ENCODE data around the gene MAGIX.

MAGIX gene

DNA sequence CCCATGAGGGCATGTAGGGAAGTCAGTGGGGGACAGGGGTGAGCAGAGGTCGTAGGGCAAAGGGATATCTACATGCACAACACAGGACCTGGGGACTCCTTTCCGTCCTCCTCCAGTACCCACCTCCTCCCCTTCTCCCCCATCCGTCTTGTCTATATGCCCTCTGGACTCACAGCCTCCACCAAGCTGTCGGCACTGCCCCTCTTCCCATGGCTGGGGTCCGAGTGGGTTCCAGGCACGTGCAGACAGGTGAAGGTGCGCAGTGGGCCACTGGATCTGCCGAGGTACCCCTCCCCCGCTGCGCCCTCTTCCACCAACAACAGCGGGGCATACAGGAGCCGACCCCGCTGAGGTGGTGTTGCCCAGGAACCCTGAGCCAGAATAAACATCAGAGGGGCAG lies 42.9 kb downstream of the MAGIX start:
- ATAC-seq (replicated peaks; ENCODE audit: extremely low read depth, poor library complexity, severe bottlenecking) (no peak), DNase-seq (ENCODE audit: low spot score in 2 of 2) (no peak)
- Mint-ChIP-seq H3K36me3 (ENCODE audit: insufficient read depth) (no peaks in the 10 kb centered on the region), H3K27me3 (no peaks in the 10 kb centered on the region), H3K9me3 (no peaks in the 10 kb centered on the region), H3K27ac (ENCODE audit: low read depth) (no peak overlapping the region), H3K4me3 (no peak overlapping the region), H3K4me1 (peaks cover 4% of the 10 kb centered on the region)

DNA sequence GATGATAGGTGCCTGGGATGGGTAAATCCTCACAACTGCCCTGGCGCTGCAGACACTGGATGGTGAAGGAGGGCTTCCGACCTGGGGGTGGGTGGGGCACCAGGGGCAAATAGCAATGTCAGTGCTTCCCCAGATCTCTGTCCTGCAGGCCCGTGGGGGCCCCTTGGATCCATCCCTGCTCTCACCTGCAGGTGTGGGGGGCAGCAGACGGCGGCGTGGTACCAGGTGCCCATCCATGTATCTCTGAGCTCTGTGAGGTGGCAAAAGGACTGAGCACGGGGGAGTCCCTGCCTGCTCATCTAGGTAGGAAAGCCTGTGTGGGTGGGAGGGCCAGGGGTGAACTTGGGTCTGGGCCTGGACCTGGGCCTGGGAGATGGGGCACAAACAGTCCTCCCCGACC lies 44.0 kb downstream of the MAGIX start:
- Mint-ChIP-seq H3K36me3 (ENCODE audit: insufficient read depth) (no peaks in the 10 kb centered on the region), H3K27ac (ENCODE audit: low read depth) (no peak overlapping the region), H3K4me1 (no peaks in the 10 kb centered on the region), H3K4me3 (no peak overlapping the region), H3K9me3 (no peaks in the 10 kb centered on the region), H3K27me3 (no peaks in the 10 kb centered on the region)
- ATAC-seq (replicated peaks; ENCODE audit: extremely low read depth, poor library complexity, severe bottlenecking) (no peak), DNase-seq (ENCODE audit: low spot score in 2 of 2) (no peak)

DNA sequence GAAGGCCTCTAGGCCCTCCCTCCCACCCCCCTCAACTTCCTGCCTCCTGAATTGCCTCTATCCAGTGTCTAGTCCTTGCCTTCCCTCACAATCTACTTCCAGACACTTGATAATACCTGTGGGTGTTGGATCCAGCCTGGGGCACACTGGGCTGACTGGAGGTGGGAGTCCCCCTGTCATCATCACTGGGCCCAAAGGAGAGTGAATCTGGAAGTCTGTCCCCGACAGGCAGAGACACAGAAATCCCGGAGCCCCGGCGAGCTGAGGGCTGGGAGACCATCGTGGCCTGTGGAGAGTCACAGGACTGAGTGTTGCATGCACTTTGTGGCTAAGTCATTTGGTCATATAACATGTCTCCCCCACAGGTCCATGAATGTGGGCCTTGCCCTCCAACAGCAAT lies 45.8 kb downstream of the MAGIX start:
- Mint-ChIP-seq H3K27ac (ENCODE audit: low read depth) (no peak overlapping the region), H3K27me3 (no peaks in the 10 kb centered on the region)

DNA sequence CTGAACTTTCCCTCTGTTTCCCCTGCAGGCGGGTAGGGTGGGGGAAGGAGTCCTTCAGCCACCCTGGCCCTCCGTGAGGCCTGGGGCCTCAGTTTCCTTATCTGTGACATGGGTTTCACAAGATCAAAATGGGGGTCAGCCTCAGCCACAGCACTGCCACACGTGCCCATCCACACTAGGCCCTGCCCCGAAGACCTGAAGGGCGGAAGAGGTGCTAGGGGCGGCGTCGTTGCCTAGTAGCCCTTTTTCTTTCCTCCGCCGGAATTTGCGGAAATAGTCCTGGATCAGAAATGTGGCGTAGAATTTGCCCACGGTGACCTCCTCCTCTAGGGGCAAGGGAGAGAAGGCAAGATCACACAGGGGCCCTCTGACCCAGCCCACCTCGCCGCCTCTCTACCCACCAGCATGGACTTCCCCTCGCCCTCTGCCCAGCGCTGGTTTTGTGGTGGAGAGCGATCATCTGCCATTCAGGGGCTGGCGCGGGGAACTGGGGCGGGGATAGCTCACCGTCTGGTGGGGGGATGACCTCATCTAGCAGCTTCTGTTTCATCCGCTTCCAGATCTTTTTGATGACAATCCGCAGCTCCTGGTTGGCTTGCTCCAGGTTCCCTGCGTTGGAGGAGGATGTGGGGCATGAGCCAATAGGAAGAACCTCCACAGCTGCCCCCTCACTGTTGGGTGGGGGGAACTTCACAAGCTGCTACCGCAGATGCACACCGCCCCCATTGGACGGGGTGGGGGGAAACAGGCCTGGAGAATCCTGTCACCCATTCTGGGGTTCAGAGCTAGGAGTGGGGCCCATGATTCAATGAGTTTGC lies 47.1 kb downstream of the MAGIX start:
- DNase-seq (ENCODE audit: low spot score in 2 of 2) (no peak), ATAC-seq (replicated peaks; ENCODE audit: extremely low read depth, poor library complexity, severe bottlenecking) (no peak)
- no peaks in the 10 kb centered on the region for H3K27me3 Mint-ChIP-seq
- H3K9me3 Mint-ChIP-seq: no peaks in the 10 kb centered on the region
- no peaks in the 10 kb centered on the region for H3K4me1 Mint-ChIP-seq
- no peaks in the 10 kb centered on the region for H3K36me3 Mint-ChIP-seq (ENCODE audit: insufficient read depth)
- no peak overlapping the region for H3K4me3 Mint-ChIP-seq
- no peak overlapping the region for H3K27ac Mint-ChIP-seq (ENCODE audit: low read depth)

More for the DNA sequence above, 45.8 kb downstream of the MAGIX start:
- Mint-ChIP-seq H3K36me3 (ENCODE audit: insufficient read depth) (no peaks in the 10 kb centered on the region), H3K4me1 (no peaks in the 10 kb centered on the region), H3K9me3 (no peaks in the 10 kb centered on the region), H3K4me3 (no peak overlapping the region)
- DNase-seq (ENCODE audit: low spot score in 2 of 2): no peak
- no peak for ATAC-seq (replicated peaks; ENCODE audit: extremely low read depth, poor library complexity, severe bottlenecking)

DNA sequence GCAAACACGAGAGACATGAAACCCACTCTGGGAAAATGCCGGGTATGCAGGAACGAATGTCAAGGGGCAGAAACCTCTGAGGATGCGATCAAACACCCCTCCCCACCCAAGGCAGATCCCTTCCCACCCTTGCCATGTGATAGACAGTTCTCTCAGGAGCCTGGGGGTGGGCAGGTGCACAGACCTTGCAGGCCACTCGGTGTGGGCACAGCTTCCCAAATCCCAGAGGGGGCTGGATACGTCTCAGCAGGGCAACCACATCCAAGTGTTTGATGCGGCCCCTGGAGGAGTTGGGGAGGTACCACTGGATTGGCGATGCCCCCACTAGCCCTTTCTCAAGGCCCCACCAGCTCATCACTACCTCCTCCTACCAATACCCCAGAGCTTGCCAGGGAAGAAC lies 47.8 kb downstream of the MAGIX start:
- Mint-ChIP-seq H3K9me3 (no peaks in the 10 kb centered on the region), H3K4me3 (no peak overlapping the region), H3K27ac (ENCODE audit: low read depth) (no peak overlapping the region), H3K36me3 (ENCODE audit: insufficient read depth) (no peaks in the 10 kb centered on the region), H3K27me3 (no peaks in the 10 kb centered on the region), H3K4me1 (no peaks in the 10 kb centered on the region)
- no peak for DNase-seq (ENCODE audit: low spot score in 2 of 2)
- ATAC-seq (replicated peaks; ENCODE audit: extremely low read depth, poor library complexity, severe bottlenecking): no peak

DNA sequence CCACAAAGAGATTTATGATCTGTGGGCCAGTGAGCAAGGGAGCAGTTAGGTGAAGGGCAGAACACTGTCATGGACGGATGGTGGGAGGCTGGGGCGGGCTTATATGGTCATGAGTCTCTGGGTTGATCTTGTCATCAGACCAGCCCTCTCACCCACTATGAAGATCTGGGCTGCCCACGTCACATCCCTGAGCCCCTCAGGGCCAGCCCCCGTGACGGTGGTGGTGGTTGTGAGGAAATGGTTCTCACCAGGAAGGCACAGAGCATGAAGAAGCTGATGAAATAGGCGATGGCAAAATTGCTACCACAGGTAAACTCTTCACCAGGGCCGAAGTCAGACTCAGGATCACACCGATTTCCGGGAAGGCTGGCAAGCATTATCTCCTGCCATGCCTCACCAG lies 48.5 kb downstream of the MAGIX start:
- H3K4me1 Mint-ChIP-seq: no peaks in the 10 kb centered on the region
- H3K9me3 Mint-ChIP-seq: no peaks in the 10 kb centered on the region
- no peaks in the 10 kb centered on the region for H3K36me3 Mint-ChIP-seq (ENCODE audit: insufficient read depth)
- no peak overlapping the region for H3K4me3 Mint-ChIP-seq
- no peak overlapping the region for H3K27ac Mint-ChIP-seq (ENCODE audit: low read depth)
- ATAC-seq (replicated peaks; ENCODE audit: extremely low read depth, poor library complexity, severe bottlenecking): no peak
- no peak for DNase-seq (ENCODE audit: low spot score in 2 of 2)
- no peaks in the 10 kb centered on the region for H3K27me3 Mint-ChIP-seq

DNA sequence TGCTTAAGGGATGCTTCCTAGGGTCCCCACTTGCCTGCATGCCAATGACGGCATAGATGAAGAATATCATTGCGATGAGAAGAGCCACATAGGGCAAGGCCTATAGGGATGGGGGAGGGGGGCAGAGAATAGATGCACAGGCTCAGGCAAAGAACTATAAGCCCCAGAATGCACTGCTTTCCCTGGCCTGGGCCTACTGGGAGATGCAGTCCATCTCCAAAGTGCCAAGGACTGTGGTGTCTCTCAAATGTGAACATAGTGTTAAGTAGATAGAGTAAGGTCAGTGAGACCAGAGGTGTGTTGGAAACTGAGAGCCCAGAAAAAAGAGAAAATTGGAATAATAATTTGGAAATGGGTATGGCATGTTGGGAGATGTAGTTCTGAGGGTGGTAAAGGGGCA lies 49.7 kb downstream of the MAGIX start:
- H3K36me3 Mint-ChIP-seq (ENCODE audit: insufficient read depth): no peaks in the 10 kb centered on the region
- no peak for DNase-seq (ENCODE audit: low spot score in 2 of 2)
- H3K4me1 Mint-ChIP-seq: no peaks in the 10 kb centered on the region
- no peak for ATAC-seq (replicated peaks; ENCODE audit: extremely low read depth, poor library complexity, severe bottlenecking)
- H3K9me3 Mint-ChIP-seq: no peaks in the 10 kb centered on the region
- no peaks in the 10 kb centered on the region for H3K27me3 Mint-ChIP-seq
- H3K27ac Mint-ChIP-seq (ENCODE audit: low read depth): no peak overlapping the region
- no peak overlapping the region for H3K4me3 Mint-ChIP-seq

DNA sequence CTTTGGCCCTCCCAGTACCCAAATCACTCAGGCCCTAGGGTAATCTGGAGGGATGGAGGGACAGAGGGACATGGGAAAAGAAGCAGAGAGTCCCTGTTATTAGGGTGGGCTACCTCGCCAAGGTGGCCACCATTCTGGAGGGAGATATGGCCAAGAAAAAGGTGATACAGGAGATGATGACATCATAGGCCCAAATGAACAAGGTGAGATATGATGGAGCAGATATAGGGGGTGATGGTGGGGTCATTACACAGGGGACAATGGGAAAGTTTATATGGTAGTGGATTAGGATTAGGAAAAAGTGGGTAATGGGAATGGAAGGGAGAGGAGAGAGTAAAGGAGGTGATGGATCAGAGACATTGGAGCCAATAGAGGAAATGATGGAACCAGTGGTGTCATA lies 50.3 kb downstream of the MAGIX start:
- DNase-seq (ENCODE audit: low spot score in 2 of 2): no peak
- Mint-ChIP-seq H3K4me1 (no peaks in the 10 kb centered on the region), H3K4me3 (no peak overlapping the region), H3K27ac (ENCODE audit: low read depth) (no peak overlapping the region), H3K36me3 (ENCODE audit: insufficient read depth) (no peaks in the 10 kb centered on the region), H3K27me3 (no peaks in the 10 kb centered on the region), H3K9me3 (no peaks in the 10 kb centered on the region)
- no peak for ATAC-seq (replicated peaks; ENCODE audit: extremely low read depth, poor library complexity, severe bottlenecking)

DNA sequence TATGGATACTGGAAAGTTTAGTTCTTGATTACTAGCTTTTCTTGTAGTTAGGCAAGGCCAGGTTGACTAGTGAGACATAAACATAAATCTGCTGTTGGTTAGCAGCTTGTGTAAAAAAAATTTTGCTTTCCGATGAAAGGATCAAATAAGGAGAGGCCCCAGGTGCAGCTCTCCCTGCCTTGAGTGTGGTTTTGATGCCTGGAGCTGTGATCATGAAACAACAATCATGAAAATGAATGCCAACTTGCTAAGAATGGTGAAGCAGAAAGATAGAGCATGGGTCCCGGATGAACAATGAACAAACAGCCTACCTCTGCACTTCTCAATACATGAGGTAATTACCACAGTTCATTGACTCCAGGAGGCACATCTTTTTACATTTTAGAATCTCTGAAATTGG lies 51.9 kb downstream of the MAGIX start:
- H3K36me3 Mint-ChIP-seq (ENCODE audit: insufficient read depth): no peaks in the 10 kb centered on the region

DNA sequence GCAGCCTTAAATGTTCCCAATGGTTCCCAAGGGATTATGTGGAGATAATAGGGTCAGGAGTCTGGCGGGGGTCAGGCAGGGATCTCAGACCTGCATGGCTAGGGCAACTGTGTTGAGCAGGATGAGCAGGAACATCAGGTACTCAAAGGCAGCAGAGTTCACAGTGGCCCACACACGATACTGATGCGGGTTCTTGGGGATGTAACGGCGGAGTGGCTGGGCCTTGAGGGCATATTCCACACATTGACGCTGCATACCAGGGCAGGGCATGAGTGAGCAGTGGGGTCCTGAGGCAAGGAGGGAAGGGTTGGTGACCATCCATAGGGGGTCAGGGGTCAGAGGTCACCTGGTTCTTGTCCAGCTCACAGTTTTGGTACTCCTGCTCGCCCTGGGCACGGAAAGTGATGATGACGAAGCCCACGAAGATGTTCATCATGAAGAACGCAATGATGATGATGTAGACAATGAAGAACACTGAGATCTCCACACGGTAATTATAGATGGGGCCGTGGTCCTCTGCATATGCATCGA lies 52.5 kb downstream of the MAGIX start:
- H3K4me3 Mint-ChIP-seq: no peak overlapping the region
- no peak overlapping the region for H3K27ac Mint-ChIP-seq (ENCODE audit: low read depth)
- H3K9me3 Mint-ChIP-seq: no peaks in the 10 kb centered on the region
- ATAC-seq (replicated peaks; ENCODE audit: extremely low read depth, poor library complexity, severe bottlenecking) (no peak), DNase-seq (ENCODE audit: low spot score in 2 of 2) (no peak)
- no peaks in the 10 kb centered on the region for H3K4me1 Mint-ChIP-seq
- no peaks in the 10 kb centered on the region for H3K36me3 Mint-ChIP-seq (ENCODE audit: insufficient read depth)
- no peaks in the 10 kb centered on the region for H3K27me3 Mint-ChIP-seq

More for the DNA sequence above, 51.9 kb downstream of the MAGIX start:
- ATAC-seq (replicated peaks; ENCODE audit: extremely low read depth, poor library complexity, severe bottlenecking) (no peak), DNase-seq (ENCODE audit: low spot score in 2 of 2) (no peak)
- H3K27me3 Mint-ChIP-seq: no peaks in the 10 kb centered on the region
- no peak overlapping the region for H3K27ac Mint-ChIP-seq (ENCODE audit: low read depth)
- no peaks in the 10 kb centered on the region for H3K9me3 Mint-ChIP-seq
- no peaks in the 10 kb centered on the region for H3K4me1 Mint-ChIP-seq
- no peak overlapping the region for H3K4me3 Mint-ChIP-seq

All from central memory CD8-positive, alpha-beta T cell (primary cell).